H1 (cell line): Measurements from ENCODE around the gene NUTM2G. TPM values are rescaled to one million over a fixed set of nuclear protein-coding genes. Genes with fewer than 3 reads are reported as not detected.
"Not testable (repeated sequence)": the region's sequence is repeated elsewhere in the genome, so short reads cannot be mapped to it uniquely, and the experiment has no call there.

Experiments
- CTCF ChIA-PET: fragments of 300-600 bp; sonication (Branson Sonifier 250); formaldehyde crosslinking; loops from one replicate; lab custom pipeline; 2021; ENCODE audit not compliant: partially characterized antibody; lab: Charles Lee
- POLR2A ChIA-PET: fragments of 300-600 bp; sonication (Branson Sonifier 250); formaldehyde crosslinking; loops from one replicate; lab custom pipeline; 2021; ENCODE audit warnings: inconsistent platforms; ENCODE audit not compliant: partially characterized antibody; lab: Charles Lee
- DNase-seq, 2 experiments: peaks; one replicate each; pipeline versions ENCODE4 v3.0.0 to v3.0.0-alpha.2; 2010 to 2022; ENCODE audit warnings: low spot score in 2 of 2, low read depth in 1 of 2, mixed read lengths in 1 of 2
- FAIRE-seq: peaks from 2 replicates; lab custom pipeline; 2011; peaks lifted over from hg19 to GRCh38; lab: Jason Lieb, UNC
- H2AFZ ChIP-seq: 2 replicates; pipeline ENCODE4 v1.8.1; 2012; ENCODE audit warnings: low read length, inconsistent platforms
- H2AK5ac ChIP-seq: 2 replicates; pipeline ENCODE4 v1.6.1; 2013; ENCODE audit warnings: low read depth, low read length
- H2BK120ac ChIP-seq: replicated peaks from 2 replicates; pipeline ENCODE3; 2013; ENCODE audit warnings: low read depth, low read length, inconsistent platforms
- H2BK12ac ChIP-seq: 2 replicates; pipeline ENCODE4 v1.6.1; 2013; ENCODE audit warnings: low read depth, low read length
- H2BK15ac ChIP-seq: 2 replicates; pipeline ENCODE4 v1.6.1; 2013; ENCODE audit warnings: low read length
- H2BK20ac ChIP-seq: 2 replicates; pipeline ENCODE4 v1.6.1; 2013; ENCODE audit warnings: low read length
- H2BK5ac ChIP-seq: 2 replicates; pipeline ENCODE4 v1.6.1; 2013; ENCODE audit warnings: low read depth, low read length
- H3K14ac ChIP-seq: 2 replicates; pipeline ENCODE4 v1.6.1; 2013; ENCODE audit warnings: inconsistent platforms; ENCODE audit not compliant: insufficient read length
- H3K18ac ChIP-seq: 2 replicates; pipeline ENCODE4 v1.6.1; 2013; ENCODE audit warnings: low read length; ENCODE audit errors: extremely low read depth
- H3K23ac ChIP-seq: 2 replicates; pipeline ENCODE4 v1.6.1; 2013; ENCODE audit warnings: inconsistent platforms; ENCODE audit not compliant: insufficient read length
- H3K23me2 ChIP-seq: 2 replicates; pipeline ENCODE4 v1.6.1; 2013; ENCODE audit warnings: low read depth, low read length
- H3K27ac ChIP-seq: 2 replicates; pipeline ENCODE4 v1.6.1; 2011; ENCODE audit warnings: low read depth, low read length, inconsistent platforms
- H3K27me3 ChIP-seq, 4 experiments: replicated peaks in 1 of 4; 1 replicate in 1 of 4; 2 replicates in 3 of 4; pipeline versions ENCODE4 v1.6.1 to v1.8.1; 2011 to 2013; ENCODE audit warnings: low read length in 3 of 4, mild to moderate bottlenecking in 3 of 4, inconsistent platforms in 2 of 4, mixed read lengths in 2 of 4, moderate library complexity in 1 of 4; ENCODE audit not compliant: control insufficient read depth in 3 of 4, insufficient read depth in 3 of 4; ENCODE audit errors: extremely low read depth in 1 of 4
- H3K36me3 ChIP-seq, 4 experiments: 2 replicates each; pipeline versions ENCODE4 v1.6.1 to v1.8.1; 2011 to 2013; ENCODE audit warnings: mild to moderate bottlenecking in 4 of 4, low read length in 3 of 4, moderate library complexity in 2 of 4, control low read depth in 1 of 4, inconsistent platforms in 1 of 4; ENCODE audit not compliant: insufficient read depth in 4 of 4, control insufficient read depth in 2 of 4
- H3K4ac ChIP-seq: replicated peaks from 2 replicates; pipeline ENCODE3; 2013; ENCODE audit warnings: low read length, low read depth, mixed read lengths, inconsistent platforms; ENCODE audit not compliant: insufficient read length
- H3K4me1 ChIP-seq, 4 experiments: replicated peaks in 1 of 4; 1 replicate in 1 of 4; 2 replicates in 3 of 4; pipeline versions ENCODE4 v1.6.1 to v1.8.1; 2011 to 2013; ENCODE audit warnings: low read length in 3 of 4, inconsistent platforms in 2 of 4, mixed read lengths in 1 of 4; ENCODE audit not compliant: insufficient read depth in 4 of 4, control insufficient read depth in 3 of 4
- H3K4me2 ChIP-seq, 2 experiments: 2 replicates each; pipeline versions ENCODE4 v1.6.1 to v1.8.1; 2011 to 2013; ENCODE audit warnings: low read depth in 2 of 2, low read length in 2 of 2, control low read depth in 1 of 2, inconsistent platforms in 1 of 2, mild to moderate bottlenecking in 1 of 2; ENCODE audit not compliant: insufficient read depth in 1 of 2
- H3K4me3 ChIP-seq, 4 experiments: fragments of 200-600, 300-600 bp in 1 of 4; sonication (generic), shearing (Covaris generic), sonication (Bioruptor Twin) in 1 of 4; 2 replicates each; pipeline versions ENCODE4 v1.5.1 to v1.8.1; 2011 to 2016; ENCODE audit warnings: low read length in 4 of 4, low read depth in 3 of 4, control low read depth in 2 of 4, inconsistent platforms in 2 of 4, mild to moderate bottlenecking in 2 of 4, mixed read lengths in 1 of 4, moderate library complexity in 1 of 4; ENCODE audit not compliant: insufficient read depth in 2 of 4; ENCODE audit errors: extremely low read depth in 1 of 4
- H3K56ac ChIP-seq: replicated peaks from 2 replicates; pipeline ENCODE3; 2013; ENCODE audit warnings: low read depth, mild to moderate bottlenecking, mixed read lengths, low read length, inconsistent platforms; ENCODE audit not compliant: insufficient read length
- H3K79me1 ChIP-seq: 2 replicates; pipeline ENCODE4 v1.6.1; 2013; ENCODE audit warnings: low read depth, low read length, control low read depth
- H3K79me2 ChIP-seq, 2 experiments: 2 replicates each; pipeline versions ENCODE4 v1.6.1 to v1.8.1; 2012 to 2013; ENCODE audit warnings: low read length in 2 of 2, mild to moderate bottlenecking in 2 of 2, inconsistent platforms in 1 of 2; ENCODE audit not compliant: insufficient read depth in 2 of 2, control insufficient read depth in 1 of 2
- H3K9ac ChIP-seq, 4 experiments: replicated peaks in 1 of 4; 1 replicate in 1 of 4; 2 replicates in 3 of 4; pipeline versions ENCODE4 v1.6.1 to v1.8.1; 2011 to 2013; ENCODE audit warnings: low read depth in 3 of 4, low read length in 3 of 4, control low read depth in 2 of 4, mild to moderate bottlenecking in 2 of 4, moderate library complexity in 2 of 4, inconsistent platforms in 1 of 4; ENCODE audit errors: extremely low read depth in 1 of 4
- H3K9me3 ChIP-seq, 2 experiments: 2 replicates each; pipeline versions ENCODE4 v1.6.1 to v1.8.1; 2012 to 2013; ENCODE audit warnings: mild to moderate bottlenecking in 2 of 2, moderate library complexity in 2 of 2, control low read depth in 1 of 2, inconsistent platforms in 1 of 2, low read depth in 1 of 2, low read length in 1 of 2, mixed read lengths in 1 of 2; ENCODE audit not compliant: insufficient read depth in 2 of 2
- H4K20me1 ChIP-seq, 2 experiments: replicated peaks in 1 of 2; 2 replicates each; pipeline versions ENCODE3 to v1.8.1; 2011 to 2013; ENCODE audit warnings: inconsistent platforms in 2 of 2, low read length in 2 of 2, mild to moderate bottlenecking in 1 of 2; ENCODE audit not compliant: insufficient read depth in 2 of 2, control insufficient read depth in 1 of 2
- H4K5ac ChIP-seq: 2 replicates; pipeline ENCODE4 v1.6.1; 2013; ENCODE audit warnings: low read length, low read depth, mixed read lengths, inconsistent platforms; ENCODE audit not compliant: insufficient read length
- H4K8ac ChIP-seq: 2 replicates; pipeline ENCODE4 v1.8.0; 2013; ENCODE audit warnings: mild to moderate bottlenecking, moderate library complexity, low read length, inconsistent platforms; ENCODE audit not compliant: insufficient read depth; ENCODE audit errors: extremely low read depth
- H4K91ac ChIP-seq: replicated peaks from 2 replicates; pipeline ENCODE3; 2013; ENCODE audit warnings: low read length, mixed read lengths, inconsistent platforms; ENCODE audit not compliant: insufficient read length
- WGBS, 2 experiments: shearing (Covaris generic) in 1 of 2; methylation state at CpG; one replicate each; pipeline versions ENCODE4 v1.1.6 to v1.1.7; 2013 to 2015; ENCODE audit warnings: low lambda C conversion rate in 2 of 2, mixed read lengths in 2 of 2, inconsistent platforms in 1 of 2, low coverage in 1 of 2, missing lambda C conversion rate in 1 of 2; ENCODE audit not compliant: insufficient replicate concordance in 2 of 2, insufficient coverage in 1 of 2, insufficient read length in 1 of 2; ENCODE audit errors: extremely low coverage in 1 of 2, missing lambda C conversion rate in 1 of 2; 5-methylcytosine and 5-hydroxymethylcytosine counted together
- polyA plus RNA-seq, 7 experiments: library from polyadenylated mRNA; depleted of rRNA in 3 of 7; stranded (reverse) in 5 of 7; unstranded in 2 of 7; fragments of >200 nt in 5 of 7; fragments of 200-250 nt in 2 of 7; gene quantifications; 1 replicate in 5 of 7; 2 replicates in 1 of 7; 4 replicates in 1 of 7; pipeline versions ENCODE4 v1.2.1 to v1.2.3, GENCODE V29; 2011 to 2013; ENCODE audit warnings: missing spikeins in 2 of 7, mixed read lengths in 2 of 7
- total RNA-seq: library from RNA; stranded (reverse); fragmentation: NEBNext Ultra II Directional; extraction: Animal tissue kit (Norgen Biotek cat#: 25700); gene quantifications from 2 replicates; pipeline ENCODE4 v1.2.1, GENCODE V29; 2021

Gene NUTM2G
- total and polyA plus RNA-seq, 2 of the 8 experiments (the other 6 are each of a cell fraction or from before 2014, with no cell fraction given), result 0.27 TPM; not detected in 1

GRCh38 chr9:96915539-96915938, 13.1 kb upstream of the NUTM2G start:
- CTCF ChIA-PET, result not testable (repeated sequence)

GRCh38 chr9:96916531-96916930, 12.1 kb upstream of the NUTM2G start:
- H2AK5ac ChIP-seq, CTCF ChIA-PET, DNase-seq, H2BK20ac ChIP-seq, H3K14ac ChIP-seq, H3K18ac ChIP-seq, H2AFZ ChIP-seq, H3K4me2 ChIP-seq, H3K79me2 ChIP-seq, H3K9me3 ChIP-seq, H3K36me3 ChIP-seq, H4K8ac ChIP-seq, H3K4me3 ChIP-seq, H3K4me1 ChIP-seq, FAIRE-seq, H3K9ac ChIP-seq, H4K20me1 ChIP-seq, POLR2A ChIA-PET, H3K27ac ChIP-seq, H2BK15ac ChIP-seq, H2BK5ac ChIP-seq, H3K23me2 ChIP-seq, H2BK120ac ChIP-seq, H3K23ac ChIP-seq, H4K5ac ChIP-seq, H2BK12ac ChIP-seq, H3K79me1 ChIP-seq, H3K4ac ChIP-seq, H3K27me3 ChIP-seq, H4K91ac ChIP-seq, H3K56ac ChIP-seq: not testable (repeated sequence)
- 88% methylated on average over 5 of the region's 6 CpGs; no CpG with 5 or more reads in 1 of the 2 experiments for WGBS, 2 experiments

More at GRCh38 chr9:96915539-96915938, 13.1 kb upstream of the NUTM2G start:
- H4K91ac ChIP-seq, H3K23me2 ChIP-seq, H3K27me3 ChIP-seq, H3K79me2 ChIP-seq, H2AK5ac ChIP-seq, H2BK15ac ChIP-seq, H4K20me1 ChIP-seq, H3K9ac ChIP-seq, DNase-seq, H3K56ac ChIP-seq, H2AFZ ChIP-seq, H2BK20ac ChIP-seq, H4K5ac ChIP-seq, H2BK120ac ChIP-seq, H3K9me3 ChIP-seq, H3K23ac ChIP-seq, FAIRE-seq, H3K14ac ChIP-seq, H3K4ac ChIP-seq, POLR2A ChIA-PET, H3K4me2 ChIP-seq, H3K18ac ChIP-seq, H2BK5ac ChIP-seq, H4K8ac ChIP-seq, H3K4me1 ChIP-seq, H3K36me3 ChIP-seq, H3K27ac ChIP-seq, H3K4me3 ChIP-seq, H3K79me1 ChIP-seq, H2BK12ac ChIP-seq: not testable (repeated sequence)
- 97% methylated on average over 2 of the region's 2 CpGs; no CpG with 5 or more reads in 1 of the 2 experiments for WGBS, 2 experiments
